ENCODE measurements around the gene SLC9A2.

DNA sequence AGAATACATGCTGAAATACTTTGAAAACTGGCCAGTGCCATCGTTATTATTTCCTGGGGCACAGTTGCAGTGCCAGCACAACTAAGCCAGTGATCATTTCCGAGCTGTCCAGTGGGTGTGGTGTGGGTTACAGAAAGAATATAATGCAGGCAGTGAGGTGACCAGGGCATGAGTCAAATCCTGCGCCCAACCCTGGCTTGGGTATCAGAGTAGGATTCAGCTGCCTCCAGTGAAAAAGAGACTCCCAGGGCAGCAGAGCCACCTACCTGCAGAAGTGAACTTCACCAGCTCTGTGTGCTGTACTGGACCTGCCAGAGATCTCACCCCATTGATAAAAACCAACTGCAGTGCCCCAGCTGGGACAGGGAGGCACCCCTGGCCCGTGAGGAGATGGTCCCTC, 18.0 kb downstream of the SLC9A2 start:
- no peak for TF ChIP-seq POLR2A (IDR thresholded peaks at IDR 0.05)
- no peak for TF ChIP-seq CTCF (IDR thresholded peaks at IDR 0.05)
